Activated CD4-positive, CD25-positive, alpha-beta regulatory T cell treated with anti-CD3 and anti-CD28 coated beads, Interleukin-2, amount 50 U/mL, for 16 hours (primary cell): ENCODE data around the gene INPP4A.

Experiments used
- DNase-seq: peaks from one replicate; pipeline ENCODE4 v3.0.0-alpha.2; 2020; ENCODE audit warnings: low read depth, low spot score

INPP4A gene

GRCh38 chr2:98540536-98540935 lies 95.9 kb downstream of the INPP4A start:
- no peak for DNase-seq

- DNase-seq: no peak
Measured at GRCh38 chr2:98541489-98541888, 96.8 kb downstream of the INPP4A start.

DNA sequence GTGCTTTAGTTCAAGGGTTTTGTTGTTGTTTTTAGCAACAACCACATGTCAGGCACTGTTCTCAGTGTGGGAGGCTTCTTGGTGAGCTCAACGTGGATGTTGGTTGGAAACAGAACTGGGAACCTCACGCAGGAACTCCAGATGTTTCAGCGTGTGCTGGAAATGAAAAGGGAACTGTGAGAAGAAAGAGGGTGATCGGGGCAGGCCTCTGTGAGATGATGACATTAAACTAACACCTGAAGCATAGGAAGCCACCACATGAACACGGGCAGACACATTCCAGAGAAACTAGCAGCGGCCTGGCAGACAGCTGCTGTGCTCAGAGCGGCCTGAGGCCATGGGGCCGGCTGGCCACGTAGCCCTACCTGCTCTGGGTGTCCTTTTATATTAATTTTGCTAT lies 97.2 kb downstream of the INPP4A start:
- DNase-seq: no peak

DNA sequence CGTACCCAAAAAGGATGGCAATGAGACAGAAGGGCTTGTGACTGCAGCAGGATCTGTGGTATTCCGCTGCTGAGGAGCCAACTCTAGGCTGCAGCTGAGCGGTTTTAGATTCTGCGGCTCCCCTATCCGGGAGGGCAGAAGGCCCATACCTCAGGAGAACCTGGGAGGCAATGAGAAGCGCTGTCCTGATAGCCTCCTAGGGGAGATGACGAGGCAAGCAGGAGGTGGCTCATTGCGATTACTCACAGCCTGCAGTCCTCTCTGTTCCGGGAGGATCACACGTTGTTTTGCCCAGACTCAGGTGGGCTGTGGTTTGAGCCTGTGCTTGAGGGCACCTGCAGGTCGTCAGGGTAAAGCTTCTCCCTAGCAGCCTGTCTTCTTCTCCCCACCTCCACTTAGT lies 98.6 kb downstream of the INPP4A start:
- DNase-seq: no peak

- no peak for DNase-seq
Measured at GRCh38 chr2:98543842-98544241, 99.2 kb downstream of the INPP4A start.

GRCh38 chr2:98545591-98545990 lies 100.9 kb downstream of the INPP4A start:
- no peak for DNase-seq

DNA sequence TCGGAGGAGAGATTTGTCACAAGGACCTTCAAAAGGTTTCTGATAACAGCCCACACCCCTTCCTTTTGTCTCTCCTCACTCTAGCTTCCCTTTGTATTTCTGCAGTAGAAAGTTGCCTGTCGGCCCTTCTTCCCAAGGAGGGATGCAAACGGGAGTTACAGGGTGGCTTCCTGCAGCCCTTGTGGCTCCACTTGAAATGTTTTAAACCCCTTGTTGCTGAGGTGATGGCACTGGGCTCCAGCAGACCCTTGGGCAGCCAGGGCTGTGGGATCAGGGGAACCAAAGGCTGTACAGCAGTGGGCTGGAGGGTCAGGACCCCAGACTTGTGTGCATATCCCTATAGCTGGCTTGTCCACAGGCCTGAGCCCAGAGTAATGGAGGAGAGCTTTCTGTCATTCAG lies 101.5 kb downstream of the INPP4A start:
- DNase-seq: no peak

DNA sequence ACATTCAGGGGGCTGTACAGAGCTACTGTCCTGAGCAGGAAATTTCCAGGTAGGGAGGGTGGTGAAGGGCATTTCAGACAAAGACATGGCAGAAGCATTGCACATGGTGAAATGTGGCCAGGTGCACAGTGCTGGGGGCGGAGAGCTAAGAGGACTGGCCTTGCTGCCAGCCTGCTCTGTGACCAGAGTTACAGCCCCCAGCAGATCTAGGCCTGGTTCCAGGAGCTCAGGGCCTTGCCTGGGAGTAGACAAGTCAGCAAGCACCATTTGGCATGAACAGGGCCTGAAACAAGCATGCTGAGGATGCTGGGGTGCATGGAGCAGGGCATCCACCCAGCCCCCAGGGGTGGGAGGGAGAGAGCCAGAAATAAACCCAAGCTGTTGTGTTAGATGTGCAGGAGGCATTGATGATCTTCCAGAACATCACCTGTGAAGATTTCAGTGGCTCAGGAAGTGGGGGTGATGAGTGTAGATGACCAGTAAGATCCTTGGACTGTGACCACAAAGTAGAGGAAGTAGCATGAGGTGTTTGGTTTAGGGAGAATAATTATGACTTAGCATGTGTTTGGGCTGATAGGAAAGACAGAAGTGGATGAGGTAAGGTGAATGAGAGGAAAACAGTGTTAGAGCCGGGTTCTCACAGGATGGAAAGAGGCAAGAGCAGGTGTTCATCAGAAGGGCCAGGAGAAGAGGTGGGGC lies 102.6 kb downstream of the INPP4A start:
- DNase-seq: no peak

DNA sequence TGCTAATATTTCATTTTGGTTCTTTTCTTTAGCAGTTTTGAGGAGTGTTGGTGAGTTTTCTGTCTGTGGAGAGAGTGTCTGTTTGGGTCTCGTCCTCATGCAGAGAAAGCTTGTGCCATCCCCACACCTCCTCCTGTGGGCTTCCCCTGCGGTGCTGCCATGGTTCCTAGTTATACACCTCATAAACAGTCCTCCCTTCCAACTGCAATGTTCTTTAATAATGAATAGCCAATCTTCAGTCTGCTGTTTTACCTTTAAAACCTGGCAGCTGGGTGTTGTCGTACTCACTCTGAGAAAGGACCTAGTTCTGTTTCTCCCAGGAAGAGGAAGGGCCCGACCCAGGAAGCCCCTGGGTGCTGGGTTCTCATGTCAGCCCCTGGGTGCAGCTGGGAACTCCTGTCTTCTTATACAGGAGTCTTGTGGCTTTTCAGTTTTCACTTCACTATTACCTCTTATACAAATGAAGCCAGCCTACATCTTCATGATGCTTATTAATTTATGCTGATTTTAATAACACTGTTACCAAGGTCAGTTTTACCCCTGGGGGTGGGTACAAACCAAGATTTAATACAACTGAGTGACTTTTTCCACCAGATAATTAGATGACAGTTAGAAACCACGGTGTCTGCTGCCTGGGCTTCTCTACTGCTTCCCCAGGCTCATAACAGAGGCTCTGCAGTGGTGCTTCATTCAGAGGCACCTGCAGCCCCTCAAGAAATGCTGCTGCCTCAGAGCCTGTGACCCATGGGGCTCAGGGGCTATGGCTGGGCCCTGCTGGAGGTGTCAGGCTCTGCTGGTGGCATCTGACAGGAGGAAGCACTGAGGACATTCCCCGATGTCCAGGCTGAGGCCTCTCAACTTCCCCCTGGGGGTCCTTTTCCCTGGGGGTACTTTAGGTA lies 104.5 kb downstream of the INPP4A start:
- DNase-seq: no peak

DNA sequence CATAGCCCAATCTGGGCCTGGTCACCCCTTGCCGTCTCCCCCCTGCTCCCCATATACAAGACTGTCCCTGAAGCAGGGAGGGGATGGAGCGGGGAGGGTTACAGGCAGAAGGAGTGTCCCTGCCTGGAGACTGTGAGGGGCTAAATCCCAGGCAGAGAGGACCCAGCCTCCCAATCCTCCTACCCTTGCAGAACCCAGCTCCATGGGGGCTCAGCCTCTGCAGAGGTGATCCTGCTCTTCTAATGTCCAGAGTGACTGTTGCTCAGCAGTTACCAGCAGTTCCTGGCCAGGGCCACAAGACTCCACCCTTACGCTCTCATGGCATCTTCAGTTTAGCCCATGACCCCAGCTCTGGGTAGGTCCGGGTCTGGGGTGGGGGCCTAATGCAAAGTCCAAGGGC lies 105.5 kb downstream of the INPP4A start:
- DNase-seq: no peak

GRCh38 chr2:98551316-98551715 lies 106.7 kb downstream of the INPP4A start:
- no peak for DNase-seq

DNA sequence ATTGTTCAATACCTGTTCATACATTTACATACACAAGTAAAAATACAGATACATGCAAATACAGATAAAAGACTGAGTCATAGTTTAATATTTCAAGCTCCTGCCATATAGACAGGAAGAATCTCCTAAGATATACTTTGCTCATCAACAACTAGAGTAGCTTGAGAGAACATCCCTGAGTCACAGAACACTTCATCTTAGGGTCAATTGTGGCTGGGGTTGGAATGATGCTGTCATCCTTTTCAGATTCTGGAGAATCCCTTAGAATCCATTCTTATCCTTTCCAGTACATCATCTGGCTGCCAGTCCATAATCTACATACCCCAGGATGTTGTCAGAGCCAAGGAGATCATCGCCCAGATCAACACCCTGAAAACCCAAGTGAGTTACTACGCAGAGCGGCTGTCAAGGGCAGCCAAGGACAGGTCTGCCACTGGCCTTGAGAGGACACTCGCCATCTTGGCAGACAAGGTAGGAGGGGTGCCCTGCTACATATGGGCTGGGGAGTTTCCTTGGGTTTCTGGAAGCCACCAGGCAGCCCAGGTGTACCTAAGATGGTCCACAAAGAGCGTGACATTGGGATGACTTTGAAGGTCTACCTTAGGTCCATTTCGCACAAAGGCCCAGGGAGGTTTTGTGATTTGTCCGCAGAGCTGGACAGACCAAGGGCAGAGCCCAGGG lies 108.0 kb downstream of the INPP4A start:
- DNase-seq: no peak

GRCh38 chr2:98554116-98554861 lies 109.6 kb downstream of the INPP4A start:
- DNase-seq: no peak

DNA sequence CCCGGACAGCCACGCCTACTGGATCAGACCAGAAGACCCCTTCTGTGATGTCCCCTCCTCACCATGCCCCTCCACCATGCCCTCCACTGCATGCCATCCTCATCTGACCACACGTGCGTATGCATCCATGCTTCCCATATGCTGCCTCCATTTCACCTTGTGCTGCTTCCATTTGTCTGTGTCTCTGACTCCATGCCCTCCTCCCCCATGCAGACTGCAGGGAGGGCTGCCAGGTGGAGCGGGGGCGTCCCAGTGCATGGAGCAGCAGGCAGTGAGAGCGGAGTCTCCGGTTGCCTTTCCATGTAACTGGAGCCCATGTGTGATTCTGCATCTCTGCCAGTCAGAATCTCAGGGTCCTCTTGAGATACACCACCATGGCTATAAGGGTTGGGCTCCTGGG lies 111.0 kb downstream of the INPP4A start:
- DNase-seq: no peak

GRCh38 chr2:98556344-98557033 lies 111.8 kb downstream of the INPP4A start:
- no peak for DNase-seq

DNA sequence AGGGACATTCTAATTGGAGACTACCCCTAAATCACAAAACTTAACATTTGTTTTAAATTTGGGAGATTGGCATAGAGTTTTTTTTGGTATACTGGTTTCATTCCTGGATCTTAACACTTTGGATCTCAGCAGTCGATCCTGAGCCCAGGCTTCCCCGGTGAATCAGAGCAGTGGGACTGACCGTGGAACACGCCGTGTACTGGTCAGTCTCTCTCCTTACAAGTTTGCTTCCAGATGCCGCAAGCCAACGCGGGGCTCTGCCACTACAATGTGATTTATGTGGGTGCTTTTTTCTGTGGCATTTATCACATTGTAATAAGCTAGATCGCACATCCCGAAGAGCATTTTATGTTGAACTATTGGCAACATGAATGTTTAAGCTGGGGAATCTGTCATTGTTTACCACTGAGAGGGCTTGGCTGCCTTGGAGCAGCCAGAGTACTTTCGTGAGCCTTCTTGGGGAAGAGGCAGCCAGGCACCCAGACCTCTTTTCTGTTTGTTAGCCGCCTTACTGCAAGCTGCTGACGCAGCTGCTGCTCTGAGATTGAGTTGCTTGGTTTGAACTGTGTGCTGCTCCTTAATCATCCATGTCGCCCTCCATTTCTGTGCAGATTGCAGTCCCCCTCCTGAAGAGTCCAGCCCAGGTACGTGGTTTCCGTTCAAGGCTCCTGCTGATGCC lies 114.3 kb downstream of the INPP4A start:
- no peak for DNase-seq

DNA sequence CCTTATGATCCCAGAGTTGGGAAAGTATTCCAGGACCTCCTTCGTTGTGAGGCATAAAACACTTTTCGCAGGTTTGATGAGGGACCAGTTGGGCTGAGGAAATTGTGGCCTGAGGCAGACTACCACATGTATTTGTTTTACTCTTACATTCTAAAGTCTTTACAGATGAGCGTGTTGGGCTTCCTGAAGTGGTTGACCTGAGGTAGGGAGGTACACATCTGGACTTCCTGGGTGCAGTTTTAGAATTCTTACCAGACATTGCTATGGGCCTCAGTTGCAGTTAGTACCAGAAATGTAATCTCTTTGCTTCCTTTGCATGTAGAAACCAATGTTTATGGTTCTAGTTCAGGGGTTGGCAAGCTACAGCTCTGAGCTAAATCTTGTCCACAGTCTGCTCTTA lies 114.9 kb downstream of the INPP4A start:
- DNase-seq: no peak

DNA sequence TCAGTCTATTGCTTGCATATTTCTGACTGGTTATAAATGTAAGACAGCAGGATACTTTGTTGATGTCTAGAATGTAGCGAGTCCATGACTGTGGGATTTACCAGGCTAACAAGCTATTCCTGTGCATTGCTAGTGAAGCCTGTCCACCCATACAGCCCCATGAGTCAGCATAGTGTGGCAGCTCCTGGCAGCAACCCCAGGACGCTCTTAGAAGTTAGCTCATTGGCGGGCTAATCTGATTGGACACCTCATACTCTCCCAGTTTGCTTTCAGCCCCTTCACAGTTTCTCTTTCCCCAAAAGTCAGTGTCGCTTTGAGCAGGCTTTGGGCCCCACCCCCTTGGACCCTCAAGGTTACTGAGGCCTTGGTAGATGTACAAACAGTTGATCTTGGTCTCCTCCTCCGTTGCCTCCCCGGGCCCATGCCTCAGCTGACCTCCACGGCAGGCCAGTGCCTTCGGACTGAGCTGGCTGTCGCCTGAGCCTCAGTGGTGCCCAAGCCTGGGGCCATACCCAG lies 115.7 kb downstream of the INPP4A start:
- DNase-seq: no peak

DNA sequence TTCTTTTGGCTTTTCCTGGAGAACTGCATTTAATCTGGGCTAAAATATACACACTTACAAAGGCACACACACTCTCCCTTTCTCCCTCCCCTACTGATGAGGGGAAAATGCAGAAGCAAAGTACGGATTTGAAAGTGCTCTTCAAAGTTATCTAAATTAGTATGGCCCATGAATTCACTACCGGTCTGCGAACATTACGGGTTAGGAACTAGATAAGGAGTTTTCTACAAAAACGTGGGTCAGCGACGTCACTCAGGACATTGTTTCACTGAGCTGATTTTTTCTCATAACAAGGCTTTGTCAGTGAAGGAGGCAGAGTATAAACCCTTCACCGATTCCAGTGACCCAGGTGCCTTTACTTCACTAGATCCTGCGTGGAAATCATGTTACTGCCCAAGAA lies 116.4 kb downstream of the INPP4A start:
- no peak for DNase-seq

DNA sequence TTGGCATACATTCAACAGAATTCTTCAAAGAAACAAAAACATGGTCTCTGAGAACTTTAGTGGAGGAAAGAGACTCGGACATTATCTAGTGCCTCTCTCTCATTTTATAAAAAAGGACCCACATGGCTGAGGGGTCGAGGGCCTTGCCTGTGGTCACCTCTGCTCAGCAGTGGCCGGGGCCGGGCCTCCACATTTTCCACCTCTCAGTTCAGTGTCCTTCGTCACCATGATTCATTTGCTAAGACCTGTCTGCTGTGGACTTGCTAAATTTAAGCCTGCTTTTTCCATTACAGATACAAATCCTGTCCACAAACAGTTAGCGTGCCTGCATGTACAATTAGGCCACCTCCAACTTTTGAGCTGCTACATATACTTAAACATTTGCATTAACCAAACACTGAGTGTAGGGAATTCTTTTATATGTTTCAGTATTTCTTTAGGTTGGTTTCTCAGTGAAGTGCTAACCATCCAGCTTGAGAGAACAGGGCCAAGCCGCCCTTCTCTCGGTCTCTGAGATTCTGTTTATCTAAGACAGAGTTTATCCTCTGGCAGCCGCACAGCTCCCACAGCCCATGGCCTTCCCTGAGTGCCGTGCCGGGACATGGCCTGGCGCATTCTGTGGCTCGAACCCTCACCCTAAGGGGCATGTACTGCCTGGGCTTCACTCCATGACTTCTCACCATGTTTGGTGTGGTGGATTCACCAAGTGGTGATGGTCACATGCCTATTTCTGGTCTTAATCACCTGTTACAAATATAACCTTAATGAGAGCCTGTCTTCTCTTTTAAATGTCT lies 117.4 kb downstream of the INPP4A start:
- no peak for DNase-seq
